ENCODE measurements around the gene CNOT8.

DNA sequence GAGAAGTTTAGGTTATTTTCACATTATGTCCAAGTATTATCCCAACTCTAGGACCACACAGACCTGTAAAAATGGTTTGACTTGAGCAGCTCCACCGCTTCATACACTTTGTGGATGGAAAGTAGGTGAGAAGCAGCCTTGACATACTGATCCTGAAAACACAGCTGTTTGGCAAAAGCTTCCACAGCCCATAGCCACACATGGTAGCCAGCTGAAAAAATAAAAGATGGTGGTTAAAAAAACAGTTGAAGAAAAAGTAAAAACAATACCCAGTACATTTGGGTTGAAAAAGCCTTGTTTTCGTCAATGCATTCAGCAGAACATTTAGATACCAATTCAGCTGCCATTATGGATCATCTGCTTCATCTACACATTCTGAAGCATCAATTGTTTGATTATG lies 42.8 kb downstream of the CNOT8 start:
- TF ChIP-seq, protein P1, sequence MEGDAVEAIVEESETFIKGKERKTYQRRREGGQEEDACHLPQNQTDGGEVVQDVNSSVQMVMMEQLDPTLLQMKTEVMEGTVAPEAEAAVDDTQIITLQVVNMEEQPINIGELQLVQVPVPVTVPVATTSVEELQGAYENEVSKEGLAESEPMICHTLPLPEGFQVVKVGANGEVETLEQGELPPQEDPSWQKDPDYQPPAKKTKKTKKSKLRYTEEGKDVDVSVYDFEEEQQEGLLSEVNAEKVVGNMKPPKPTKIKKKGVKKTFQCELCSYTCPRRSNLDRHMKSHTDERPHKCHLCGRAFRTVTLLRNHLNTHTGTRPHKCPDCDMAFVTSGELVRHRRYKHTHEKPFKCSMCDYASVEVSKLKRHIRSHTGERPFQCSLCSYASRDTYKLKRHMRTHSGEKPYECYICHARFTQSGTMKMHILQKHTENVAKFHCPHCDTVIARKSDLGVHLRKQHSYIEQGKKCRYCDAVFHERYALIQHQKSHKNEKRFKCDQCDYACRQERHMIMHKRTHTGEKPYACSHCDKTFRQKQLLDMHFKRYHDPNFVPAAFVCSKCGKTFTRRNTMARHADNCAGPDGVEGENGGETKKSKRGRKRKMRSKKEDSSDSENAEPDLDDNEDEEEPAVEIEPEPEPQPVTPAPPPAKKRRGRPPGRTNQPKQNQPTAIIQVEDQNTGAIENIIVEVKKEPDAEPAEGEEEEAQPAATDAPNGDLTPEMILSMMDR (conservative IDR thresholded peaks at IDR 0.05; ENCODE audit: low read depth, low read length) = no peak
- TF ChIP-seq RAD21 (IDR thresholded peaks at IDR 0.05; ENCODE audit: low read length) = no peak
- no peak for TF ChIP-seq MXI1 (IDR thresholded peaks at IDR 0.05; ENCODE audit: borderline replicate concordance, low read depth, low read length)

Measured in IMR-90 (cell line).